OCI-LY7 (cell line): Measurements from ENCODE around the gene MRPS16. TPM values are rescaled to one million over a fixed set of nuclear protein-coding genes. Genes with fewer than 3 reads are reported as not detected.

ENCODE experiments used
- BruUV-seq: library from RNA; stranded (reverse); fragments of 400-500 nt; replicated peaks from 2 replicates; lab custom pipeline; 2021; lab: Mats Ljungman, UMichigan
- CTCF ChIA-PET: fragments of 300-600 bp; sonication (Branson Sonifier 250); formaldehyde crosslinking; loops from one replicate; lab custom pipeline; 2022; ENCODE audit warnings: antibody characterized with exemption; ENCODE audit not compliant: unreplicated experiment; lab: Charles Lee
- POLR2A ChIA-PET: fragments of 300-600 bp; sonication (Branson Sonifier 250); formaldehyde crosslinking; loops from one replicate; lab custom pipeline; 2022; ENCODE audit warnings: antibody characterized with exemption; lab: Charles Lee
- DNase-seq: peaks from one replicate; pipeline ENCODE4 v3.0.0-alpha.2; 2015; ENCODE audit warnings: low spot score
- H2AFZ ChIP-seq: fragments of 200-600 bp; sonication (generic), shearing (Covaris generic); 2 replicates; pipeline ENCODE4 v1.6.1; 2014; ENCODE audit warnings: mild to moderate bottlenecking, antibody characterized with exemption, low read length, moderate library complexity
- H3K27ac ChIP-seq: fragments of 200-600 bp; sonication (generic); 2 replicates; pipeline ENCODE4 v1.5.1; 2014; ENCODE audit warnings: mixed run types, low read depth, mild to moderate bottlenecking, moderate library complexity, low read length, inconsistent platforms; ENCODE audit not compliant: poor library complexity, severe bottlenecking
- H3K36me3 ChIP-seq: fragments of 200-600 bp; sonication (generic); 2 replicates; pipeline ENCODE4 v1.6.1; 2014; ENCODE audit warnings: mild to moderate bottlenecking, antibody characterized with exemption, low read length, moderate library complexity, mixed read lengths; ENCODE audit not compliant: insufficient read depth
- H3K4me1 ChIP-seq: fragments of 200-600 bp; sonication (generic); 2 replicates; pipeline ENCODE4 v1.5.1; 2014; ENCODE audit warnings: mild to moderate bottlenecking, low read length; ENCODE audit not compliant: insufficient read depth, poor library complexity, severe bottlenecking
- H3K4me2 ChIP-seq: fragments of 200-600 bp; sonication (generic); 2 replicates; pipeline ENCODE4 v1.6.1; 2014; ENCODE audit warnings: mild to moderate bottlenecking, low read length
- H3K4me3 ChIP-seq: fragments of 200-600 bp; sonication (generic); 2 replicates; pipeline ENCODE4 v1.5.1; 2014; ENCODE audit warnings: mild to moderate bottlenecking, low read depth, low read length; ENCODE audit not compliant: poor library complexity, severe bottlenecking
- H3K79me2 ChIP-seq: fragments of 200-600 bp; sonication (generic); 2 replicates; pipeline ENCODE4 v1.6.1; 2016; ENCODE audit warnings: low read depth, mild to moderate bottlenecking, low read length, moderate library complexity, mixed read lengths; ENCODE audit not compliant: insufficient read depth
- H3K9me2 ChIP-seq: fragments of 200-600 bp; sonication (generic); 2 replicates; pipeline ENCODE4 v1.6.1; 2016; ENCODE audit warnings: mild to moderate bottlenecking, low read length, mixed read lengths; ENCODE audit not compliant: insufficient read depth
- H3K9me3 ChIP-seq: fragments of 200-600 bp; sonication (generic); 2 replicates; pipeline ENCODE4 v1.6.1; 2014; ENCODE audit warnings: mild to moderate bottlenecking, mixed run types, low read length, mixed read lengths
- H4K20me1 ChIP-seq: fragments of 200-600 bp; sonication (generic); 2 replicates; pipeline ENCODE4 v1.6.1; 2014; ENCODE audit warnings: mild to moderate bottlenecking, antibody characterized with exemption, low read length, moderate library complexity, mixed read lengths; ENCODE audit not compliant: insufficient read depth
- CTCF ChIP-seq: fragments of 200-600 bp; sonication (generic); conservative IDR thresholded peaks from 2 replicates; pipeline ENCODE4 v1.5.1; 2014; ENCODE audit warnings: mild to moderate bottlenecking, antibody characterized with exemption, low read length, moderate library complexity, mixed read lengths
- EZH2phosphoT487 ChIP-seq: fragments of 200-600 bp; sonication (generic); IDR thresholded peaks from 2 replicates; pipeline ENCODE4 v1.6.1; 2018; ENCODE audit warnings: low read depth, borderline replicate concordance, mild to moderate bottlenecking, mixed run types, antibody characterized with exemption, low read length, moderate library complexity, mixed read lengths
- intact Hi-C: fragments of 100-400 bp; cut with micrococcal nuclease; formaldehyde crosslinking; loops from one replicate; pipeline ENCODE4 v1.10.0; 2022; ENCODE audit not compliant: unreplicated experiment
- total RNA-seq, 2 experiments: library from RNA; depleted of rRNA in 1 of 2; stranded (reverse); fragments of >200 nt in 1 of 2; shearing (Covaris generic) in 1 of 2; gene quantifications; 2 replicates each; pipeline ENCODE4 v1.2.3, GENCODE V29; 2014 to 2022

Gene MRPS16
- total RNA-seq, 2 experiments from 2014 or later = 81.6 to 135 TPM

GRCh38 chr10:73244866-73245477 lies 7.5 kb downstream of the MRPS16 start:
- Histone ChIP-seq H3K79me2 (peaks cover 77% of the 10 kb centered on the region), H3K4me2 (peak overlapping the region; percentile 98)

GRCh38 chr10:73239908-73240307 lies 12.5 kb downstream of the MRPS16 start:
- intact Hi-C loops = no loop called here
- Histone ChIP-seq H3K36me3 (peaks cover 95% of the 10 kb centered on the region), H3K4me3 (no peak overlapping the region), H4K20me1 (peaks cover 17% of the 10 kb centered on the region; the same call in 1 of the 2 replicates), H3K4me1 (peaks cover 17% of the 10 kb centered on the region), H2AFZ (no peak overlapping the region), H3K79me2 (peaks cover 35% of the 10 kb centered on the region), H3K9me2 (no peaks in the 10 kb centered on the region), H3K9me3 (no peaks in the 10 kb centered on the region), H3K27ac (no peak overlapping the region), H3K4me2 (no peak overlapping the region)
- ChIA-PET POLR2A (no interaction called here), CTCF (interaction anchor here (0.6 to 2.0 kb wide), 2 partner anchors 8 to 13 kb away, joined by 3 to 5 read pairs; partner anchors contain the start of gene MRPS16)
- BruUV-seq = no TSS peak
- TF ChIP-seq EZH2phosphoT487 (no peak), CTCF (no peak)
- DNase-seq = no peak

More at GRCh38 chr10:73244866-73245477, 7.5 kb downstream of the MRPS16 start:
- H3K4me1 ChIP-seq = peaks cover 42% of the 10 kb centered on the region
- H3K9me2 ChIP-seq = no peaks in the 10 kb centered on the region
- peak overlapping the region; percentile 94 for H3K4me3 ChIP-seq
- H4K20me1 ChIP-seq = peaks cover 29% of the 10 kb centered on the region; the same call in 1 of the 2 replicates
- ChIA-PET CTCF (interaction anchor here (0.6 kb wide), 1 partner anchor 913 kb away, joined by 5 read pairs; no protein-coding TSS in a partner anchor), POLR2A (interaction anchor here (0.5 to 1.1 kb wide), 8 partner anchors 8 to 383 kb away, joined by 3 to 8 read pairs (median 3); partner anchors contain the start of gene MRPS16)
- no peak overlapping the region for H2AFZ ChIP-seq
- intact Hi-C loops = loop anchor here (5.0 kb wide), 2 partner anchors 78 to 148 kb away; partner anchors contain the start of genes ECD, FAM149B1 and P4HA1
- H3K9me3 ChIP-seq = no peaks in the 10 kb centered on the region
- peaks cover 89% of the 10 kb centered on the region for H3K36me3 ChIP-seq
- BruUV-seq = no TSS peak
- TF ChIP-seq CTCF (no peak), EZH2phosphoT487 (no peak)
- peak; percentile 72 for DNase-seq
- peak overlapping the region; percentile 91 for H3K27ac ChIP-seq
